ENCODE data around the gene ARHGAP6.

DNA sequence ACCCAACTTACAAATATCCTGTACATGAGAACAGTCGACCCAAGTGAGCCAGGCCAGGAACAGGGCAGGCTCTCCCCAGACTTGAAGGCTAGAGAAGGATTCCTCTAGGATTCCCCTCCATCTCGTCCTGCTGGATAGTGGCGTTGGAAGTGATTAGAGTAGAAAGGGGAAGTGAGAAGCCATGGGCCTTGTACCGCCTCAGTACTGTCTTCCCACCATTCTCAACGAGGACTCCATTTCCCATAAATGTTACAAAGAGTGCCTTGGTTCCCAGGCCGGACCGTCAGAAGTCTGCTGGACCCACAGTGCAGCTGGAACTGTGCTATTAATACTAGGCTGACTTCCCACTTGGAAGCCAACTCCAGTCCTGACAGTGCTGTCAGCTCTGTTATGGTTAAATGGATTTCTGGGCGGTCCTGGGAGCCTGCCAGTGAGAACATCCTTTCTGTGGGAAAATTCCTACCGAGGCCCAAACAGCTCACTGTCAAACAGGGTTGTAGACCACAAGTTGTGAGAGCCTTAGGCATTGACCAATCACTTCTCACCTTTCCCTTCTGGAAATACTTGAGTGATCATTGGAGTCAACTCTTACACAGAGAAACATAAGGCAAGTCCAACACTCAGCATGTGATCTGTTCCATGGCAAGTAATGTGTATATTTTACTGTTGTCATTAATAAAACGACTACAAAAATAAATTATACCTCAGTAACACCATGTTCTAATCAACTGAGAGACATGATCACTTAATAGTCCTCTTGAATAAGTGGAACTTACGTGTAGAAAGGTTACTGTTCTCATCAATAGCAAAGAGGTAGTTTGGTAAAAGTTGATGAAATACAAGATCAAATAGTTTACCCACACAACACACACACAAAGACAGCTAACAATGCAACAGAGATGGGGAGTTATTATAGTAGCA, 314.1 kb downstream of the ARHGAP6 start:
- no peak for TF ChIP-seq CTCF (IDR thresholded peaks at IDR 0.05)
- TF ChIP-seq POLR2AphosphoS5 (IDR thresholded peaks at IDR 0.05), result no peak
- no peak for TF ChIP-seq POLR2A (IDR thresholded peaks at IDR 0.05)
